HepG2 (cell line): ENCODE measurements around the gene NCOR2. TPM values are rescaled to one million over a fixed set of nuclear protein-coding genes. Genes with fewer than 3 reads are reported as not detected.

Experiments used
- ELF3 ChIP-seq: IDR thresholded peaks from 2 replicates; pipeline ENCODE4 v1.6.1; 2016; ENCODE audit warnings: missing genetic modification reagents, missing compliant biosample characterization
- FOXC1 ChIP-seq: sonication (generic); formaldehyde crosslinking; IDR thresholded peaks from 2 replicates; pipeline ENCODE4 v1.8.0; 2022; ENCODE audit warnings: mild to moderate bottlenecking, missing genetic modification reagents, borderline replicate concordance
- SMC3 ChIP-seq: IDR thresholded peaks from 2 replicates; pipeline ENCODE4 v1.6.1; 2011; ENCODE audit warnings: low read length, improper control_type of control experiment
- SNRNP70 ChIP-seq: fragments of 200-400 bp; formaldehyde crosslinking; IDR thresholded peaks from 2 replicates; pipeline ENCODE4 v1.6.1; 2017; ENCODE audit warnings: mild to moderate bottlenecking, low read depth, low read length, moderate library complexity
- SRSF1 ChIP-seq: fragments of 200-400 bp; formaldehyde crosslinking; optimal IDR thresholded peaks from 2 replicates; pipeline ENCODE3; 2017; ENCODE audit warnings: mild to moderate bottlenecking, low read depth, low read length, moderate library complexity
- TCF7 ChIP-seq: sonication (generic); IDR thresholded peaks from 2 replicates; pipeline ENCODE4 v1.6.1; 2016; ENCODE audit warnings: antibody characterized with exemption, low read depth
- ZBTB38 ChIP-seq: sonication (generic); formaldehyde crosslinking; IDR thresholded peaks from 2 replicates; pipeline ENCODE4 v1.5.1; 2020; ENCODE audit warnings: mild to moderate bottlenecking, missing genetic modification reagents
- ZBTB4 ChIP-seq: sonication (generic); formaldehyde crosslinking; IDR thresholded peaks from 2 replicates; pipeline ENCODE4 v1.4.0; 2020; ENCODE audit warnings: missing genetic modification reagents, mild to moderate bottlenecking, borderline replicate concordance
- ZNF10 ChIP-seq: sonication (generic); formaldehyde crosslinking; IDR thresholded peaks from 2 replicates; pipeline ENCODE4 v1.4.0; 2020; ENCODE audit warnings: mild to moderate bottlenecking, low read depth, missing genetic modification reagents, borderline replicate concordance
- ZNF318 ChIP-seq: sonication (generic); formaldehyde crosslinking; IDR thresholded peaks from 2 replicates; pipeline ENCODE4 v1.4.0; 2020; ENCODE audit warnings: mild to moderate bottlenecking, missing genetic modification reagents
- polyA plus RNA-seq, 8 experiments: library from polyadenylated mRNA; depleted of rRNA in 3 of 8; stranded (reverse) in 7 of 8; unstranded in 1 of 8; fragments of >200 nt; fragmentation: Illumina TruSeq in 4 of 8; extraction: Trizol in 4 of 8; gene quantifications; 2 replicates each; pipeline versions ENCODE4 v1.2.1 to v1.2.3, GENCODE V29; 2011 to 2016; ENCODE audit warnings: low read depth in 4 of 8, missing spikeins in 1 of 8, mixed read lengths in 1 of 8; ENCODE audit not compliant: insufficient read depth in 1 of 8
- total RNA-seq, 5 experiments: library from RNA; depleted of rRNA; stranded (reverse); fragments of >200 nt; fragmentation: Illumina TruSeq; extraction: Trizol; gene quantifications; 2 replicates each; pipeline ENCODE4 v1.2.3, GENCODE V29; 2016; ENCODE audit warnings: low read depth in 1 of 5
- TF ChIP-seq, protein P1 (sequence below): sonication (generic); formaldehyde crosslinking; IDR thresholded peaks from 2 replicates; pipeline ENCODE4 v1.4.0; 2020; ENCODE audit warnings: low read depth, mild to moderate bottlenecking, missing genetic modification reagents

The NCOR2 gene
- total and polyA plus RNA-seq, 2 of the 13 experiments (the other 11 are each of a cell fraction or from before 2014, with no cell fraction given): 4.5 to 5.7 TPM

DNA sequence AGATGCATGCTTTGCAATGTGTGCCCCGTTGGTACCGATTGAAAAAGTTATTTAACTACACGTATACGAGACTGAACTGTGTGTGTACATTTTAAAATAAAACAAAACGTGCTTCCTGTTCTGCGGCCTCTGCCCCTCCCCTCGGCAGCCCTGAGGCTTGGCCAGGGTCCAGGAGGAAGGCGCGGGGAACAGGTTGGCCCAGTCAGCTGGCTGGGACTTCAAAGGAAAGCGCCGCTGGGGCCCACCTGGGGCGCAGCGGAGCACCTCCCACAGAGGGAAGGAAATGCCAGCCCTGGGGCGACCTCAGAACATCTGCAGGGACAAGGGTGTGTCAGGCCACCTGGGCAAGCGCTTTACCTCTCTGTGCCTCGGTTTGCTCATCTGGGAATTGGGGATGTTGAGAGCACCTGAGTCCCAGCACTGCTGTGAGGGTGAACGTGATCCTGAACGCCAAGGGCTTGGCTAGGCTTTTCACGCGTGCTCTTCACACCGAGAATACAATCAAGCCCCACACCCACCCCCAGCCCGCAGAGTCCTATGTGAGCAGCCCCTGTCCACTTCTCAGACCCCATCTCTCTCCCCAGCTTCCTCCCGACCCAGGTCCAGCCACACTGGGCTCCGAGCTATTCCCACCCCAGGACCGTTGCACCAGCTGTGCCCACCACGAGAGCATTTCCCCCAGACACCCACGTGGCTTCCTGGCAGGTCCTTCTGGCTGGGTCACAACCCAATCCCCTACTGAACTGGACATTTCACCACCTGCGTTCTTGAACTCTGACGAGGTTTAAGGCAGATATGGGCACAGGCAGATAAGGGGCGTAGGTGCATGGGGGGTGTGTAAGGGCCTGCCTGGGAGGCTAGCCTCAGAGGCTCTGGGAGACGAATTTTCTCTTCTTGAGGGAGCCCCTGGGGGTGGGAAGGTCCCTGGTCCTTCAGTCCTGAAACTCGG lies 41.9 kb upstream of the NCOR2 start (continued):
- TF ChIP-seq ZNF318 (CRISPR knock-in tag) (no peak), ZBTB38 (no peak), SMC3 (no peak), FOXC1 (CRISPR knock-in tag) (no peak; the same call in 1 of the 2 replicates), ZNF10 (no peak), SRSF1 (no peak), TCF7 (peak; percentile 97), SNRNP70 (no peak), ELF3 (peak; percentile 89), ZBTB4 (CRISPR knock-in tag) (no peak)
- TF ChIP-seq, protein P1, sequence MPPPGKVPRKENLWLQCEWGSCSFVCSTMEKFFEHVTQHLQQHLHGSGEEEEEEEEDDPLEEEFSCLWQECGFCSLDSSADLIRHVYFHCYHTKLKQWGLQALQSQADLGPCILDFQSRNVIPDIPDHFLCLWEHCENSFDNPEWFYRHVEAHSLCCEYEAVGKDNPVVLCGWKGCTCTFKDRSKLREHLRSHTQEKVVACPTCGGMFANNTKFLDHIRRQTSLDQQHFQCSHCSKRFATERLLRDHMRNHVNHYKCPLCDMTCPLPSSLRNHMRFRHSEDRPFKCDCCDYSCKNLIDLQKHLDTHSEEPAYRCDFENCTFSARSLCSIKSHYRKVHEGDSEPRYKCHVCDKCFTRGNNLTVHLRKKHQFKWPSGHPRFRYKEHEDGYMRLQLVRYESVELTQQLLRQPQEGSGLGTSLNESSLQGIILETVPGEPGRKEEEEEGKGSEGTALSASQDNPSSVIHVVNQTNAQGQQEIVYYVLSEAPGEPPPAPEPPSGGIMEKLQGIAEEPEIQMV (CRISPR knock-in tag): no peak
